GM23338 (cell line): ENCODE measurements around the gene UBXN10. TPM values are rescaled to one million over a fixed set of nuclear protein-coding genes. Genes with fewer than 3 reads are reported as not detected.

Experiments used
- ATAC-seq: fragments of 200-7000 bp; cut with Tn5 transposase; 3 replicates; pipeline ENCODE4 v1.9.1; 2020
- DNase-seq: peaks from one replicate; pipeline ENCODE4 v3.0.0-alpha.2; 2015; ENCODE audit warnings: low spot score
- H2AFZ ChIP-seq: fragments of 200-600 bp; sonication (generic); 2 replicates; pipeline ENCODE4 v1.8.0; 2016; ENCODE audit warnings: antibody characterized with exemption, mild to moderate bottlenecking, moderate library complexity
- H3F3A ChIP-seq: fragments of 200-600 bp; sonication (generic); replicated peaks from 2 replicates; pipeline ENCODE4 v1.8.0; 2017; ENCODE audit warnings: antibody characterized with exemption, mixed run types, low read depth
- H3K27ac ChIP-seq: fragments of 200-600 bp; sonication (generic); 2 replicates; pipeline ENCODE4 v1.6.1; 2016; ENCODE audit warnings: low read depth
- H3K27me3 ChIP-seq: fragments of 200-600 bp; sonication (generic); 2 replicates; pipeline ENCODE4 v1.8.0; 2016; ENCODE audit warnings: mild to moderate bottlenecking, mixed run types, moderate library complexity; ENCODE audit not compliant: insufficient read depth
- H3K36me3 ChIP-seq: fragments of 200-600 bp; sonication (generic); 2 replicates; pipeline ENCODE4 v1.8.0; 2016; ENCODE audit warnings: mild to moderate bottlenecking; ENCODE audit not compliant: insufficient read depth
- H3K4me1 ChIP-seq: fragments of 200-600 bp; sonication (generic); 2 replicates; pipeline ENCODE4 v1.8.0; 2016; ENCODE audit warnings: mild to moderate bottlenecking, moderate library complexity; ENCODE audit not compliant: insufficient read depth
- H3K4me2 ChIP-seq: fragments of 200-600 bp; sonication (generic); 2 replicates; pipeline ENCODE4 v1.7.1; 2017; ENCODE audit warnings: mixed run types
- H3K4me3 ChIP-seq: fragments of 200-600 bp; sonication (generic); 2 replicates; pipeline ENCODE4 v1.6.1; 2016; ENCODE audit warnings: mixed run types
- H3K79me2 ChIP-seq: fragments of 200-600 bp; sonication (generic); replicated peaks from 2 replicates; pipeline ENCODE4 v1.8.0; 2017; ENCODE audit warnings: mild to moderate bottlenecking; ENCODE audit not compliant: insufficient read depth
- H3K9me2 ChIP-seq: fragments of 200-600 bp; sonication (generic); 2 replicates; pipeline ENCODE4 v1.8.0; 2017; ENCODE audit not compliant: insufficient read depth
- H4K20me1 ChIP-seq: fragments of 200-600 bp; sonication (generic); replicated peaks from 2 replicates; pipeline ENCODE4 v1.8.0; 2017; ENCODE audit warnings: mild to moderate bottlenecking; ENCODE audit not compliant: insufficient read depth
- H3K27ac Mint-ChIP-seq: 2 replicates; pipeline ENCODE4 v1.8.0; 2020; ENCODE audit warnings: inconsistent platforms, mild to moderate bottlenecking, moderate library complexity, mixed read lengths
- H3K27me3 Mint-ChIP-seq: 3 replicates; pipeline ENCODE4 v1.8.0; 2022; ENCODE audit warnings: low read depth, mild to moderate bottlenecking, moderate library complexity, mixed read lengths, inconsistent platforms; ENCODE audit not compliant: insufficient read depth, poor library complexity
- H3K36me3 Mint-ChIP-seq: 3 replicates; pipeline ENCODE4 v1.8.0; 2021; ENCODE audit warnings: low read depth, mild to moderate bottlenecking, inconsistent platforms, moderate library complexity, mixed read lengths
- H3K4me1 Mint-ChIP-seq: 3 replicates; pipeline ENCODE4 v1.8.0; 2020; ENCODE audit warnings: mild to moderate bottlenecking, inconsistent platforms, mixed read lengths
- H3K4me3 Mint-ChIP-seq: 3 replicates; pipeline ENCODE4 v1.8.0; 2021; ENCODE audit warnings: moderate library complexity, mild to moderate bottlenecking, inconsistent platforms, mixed read lengths
- H3K9me3 Mint-ChIP-seq: 3 replicates; pipeline ENCODE4 v1.8.0; 2020; ENCODE audit warnings: moderate library complexity, mild to moderate bottlenecking, inconsistent platforms, mixed read lengths
- CREB1 ChIP-seq: fragments of 250-450 bp; sonication (Bioruptor Pico); IDR thresholded peaks from 2 replicates; pipeline ENCODE4 v1.5.0; 2020; ENCODE audit warnings: low read depth, mild to moderate bottlenecking, moderate library complexity
- CTCF ChIP-seq, 2 experiments: fragments of 200-600 bp in 1 of 2; sonication (generic) in 1 of 2; conservative IDR thresholded peaks; 2 replicates each; pipeline versions ENCODE4 v1.5.1 to v1.6.1; 2016 to 2017; ENCODE audit warnings: antibody characterized with exemption in 2 of 2, low read depth in 2 of 2, mild to moderate bottlenecking in 2 of 2, moderate library complexity in 1 of 2
- ETS1 ChIP-seq: IDR thresholded peaks from 2 replicates; pipeline ENCODE4 v1.6.1; 2016; ENCODE audit warnings: antibody characterized with exemption
- EZH2 ChIP-seq: fragments of 200-600 bp; sonication (generic); IDR thresholded peaks from one replicate; pipeline ENCODE4 v1.8.0; 2017; ENCODE audit warnings: antibody characterized with exemption, mild to moderate bottlenecking, low read depth; ENCODE audit not compliant: unreplicated experiment
- JUNB ChIP-seq: IDR thresholded peaks from one replicate; pipeline ENCODE4 v1.6.1; 2016; ENCODE audit warnings: antibody characterized with exemption; ENCODE audit not compliant: unreplicated experiment
- NANOG ChIP-seq: IDR thresholded peaks from 2 replicates; pipeline ENCODE4 v1.6.1; 2016; ENCODE audit warnings: antibody characterized with exemption, borderline replicate concordance
- POLR2AphosphoS5 ChIP-seq: IDR thresholded peaks from 2 replicates; pipeline ENCODE4 v1.6.1; 2016; ENCODE audit warnings: antibody characterized with exemption, low read depth
- REST ChIP-seq: IDR thresholded peaks from one replicate; pipeline ENCODE4 v1.6.1; 2018; ENCODE audit warnings: antibody characterized with exemption; ENCODE audit not compliant: unreplicated experiment
- STAT1 ChIP-seq: IDR thresholded peaks from one replicate; pipeline ENCODE4 v1.6.1; 2016; ENCODE audit warnings: antibody characterized with exemption; ENCODE audit not compliant: unreplicated experiment
- ZNF114 ChIP-seq: fragments of 250-450 bp; sonication (Bioruptor Pico); IDR thresholded peaks from 2 replicates; pipeline ENCODE4 v1.5.0; 2020; ENCODE audit warnings: mild to moderate bottlenecking, moderate library complexity
- ZNF331 ChIP-seq: fragments of 250-450 bp; sonication (Bioruptor Pico); IDR thresholded peaks from 2 replicates; pipeline ENCODE4 v1.5.0; 2020; ENCODE audit warnings: low read depth, mild to moderate bottlenecking, moderate library complexity
- ZNF462 ChIP-seq: fragments of 250-450 bp; sonication (Bioruptor Pico); IDR thresholded peaks from 2 replicates; pipeline ENCODE4 v1.5.0; 2020; ENCODE audit warnings: mild to moderate bottlenecking, moderate library complexity
- polyA plus RNA-seq: library from polyadenylated mRNA; unstranded; fragments of >200 nt; fragmentation: Nextera tagmentation; extraction: Ambion mirVana; gene quantifications from 2 replicates; pipeline ENCODE4 v1.2.1, GENCODE V29; 2016
- total RNA-seq: library from RNA; depleted of rRNA; stranded (reverse); fragments of >200 nt; shearing (Covaris generic); gene quantifications from 2 replicates; pipeline ENCODE4 v1.2.3, GENCODE V29; 2014

The UBXN10 gene
- total and polyA plus RNA-seq, 2 experiments from 2014 or later, result 0.27 to 0.69 TPM

- no peak for TF ChIP-seq CREB1 (CRISPR knock-in tag)
- TF ChIP-seq ZNF462 (CRISPR knock-in tag), result no peak
- TF ChIP-seq EZH2, result no peak
- no peak for TF ChIP-seq ZNF114
Observed at GRCh38 chr1:20142001-20142710, 43.7 kb upstream of the UBXN10 start (continued).

GRCh38 chr1:20143318-20143717 is 42.6 kb upstream of the UBXN10 start:
- no peaks in the 10 kb centered on the region for H3K9me2 ChIP-seq
- peaks cover 4% of the 10 kb centered on the region; the same call in 1 of the 3 replicates for H3K36me3 Mint-ChIP-seq
- no peaks in the 10 kb centered on the region for H3K4me1 ChIP-seq
- H3K4me3 ChIP-seq, result no peak overlapping the region
- H3K4me3 Mint-ChIP-seq, result no peak overlapping the region
- no peak overlapping the region for H2AFZ ChIP-seq
- H3K27me3 ChIP-seq, result no peaks in the 10 kb centered on the region
- no peaks in the 10 kb centered on the region for H4K20me1 ChIP-seq
- H3K27me3 Mint-ChIP-seq, result peaks cover 3% of the 10 kb centered on the region
- TF ChIP-seq ZNF114 (no peak), NANOG (no peak), EZH2 (no peak), ETS1 (no peak), JUNB (no peak), STAT1 (no peak), REST (no peak), CTCF (conservative IDR thresholded peaks at IDR 0.05; ENCODE audit: low read depth in 2 of 2) (no peak), ZNF331 (CRISPR knock-in tag) (no peak), POLR2AphosphoS5 (no peak)
- H3K27ac Mint-ChIP-seq, result no peak overlapping the region
- H3K4me1 Mint-ChIP-seq, result 0 out of 3 replicates have a peak, but pooled peaks cover 2% of the 10 kb centered on the region
- DNase-seq (no peak), ATAC-seq (no peak)
- H3K9me3 Mint-ChIP-seq, result peaks cover 5% of the 10 kb centered on the region; the same call in 2 of the 3 replicates
- no peaks in the 10 kb centered on the region for H3F3A ChIP-seq
- H3K36me3 ChIP-seq, result no peaks in the 10 kb centered on the region
- no peak overlapping the region for H3K27ac ChIP-seq
- no peak overlapping the region for H3K4me2 ChIP-seq
- H3K79me2 ChIP-seq, result no peaks in the 10 kb centered on the region
